H7 (cell line): Measurements from ENCODE around the gene ERGIC3. TPM values are rescaled to one million over a fixed set of nuclear protein-coding genes. Genes with fewer than 3 reads are reported as not detected.

Experiments used
- DNase-seq: peaks from one replicate; pipeline ENCODE4 v3.0.0; 2012
- H3K27me3 ChIP-seq: 2 replicates; pipeline ENCODE4 v1.6.0; 2011; ENCODE audit warnings: mild to moderate bottlenecking, low read length; ENCODE audit not compliant: control insufficient read depth, insufficient read depth
- H3K36me3 ChIP-seq: replicated peaks from 2 replicates; pipeline ENCODE4 v1.5.1; 2011; ENCODE audit warnings: low read length; ENCODE audit not compliant: control insufficient read depth, insufficient read depth
- H3K4me3 ChIP-seq: 2 replicates; pipeline ENCODE4 v1.5.1; 2011; ENCODE audit warnings: low read depth, mild to moderate bottlenecking, control low read depth, low read length, moderate library complexity; ENCODE audit not compliant: insufficient read depth
- total RNA-seq: library from RNA; depleted of rRNA; stranded (reverse); fragments of >200 nt; shearing (Covaris generic); gene quantifications from 2 replicates; pipeline ENCODE4 v1.2.3, GENCODE V29; 2014; rRNA removed

ERGIC3 gene
- 191 and 213 TPM in 2 replicates for total RNA-seq

DNA sequence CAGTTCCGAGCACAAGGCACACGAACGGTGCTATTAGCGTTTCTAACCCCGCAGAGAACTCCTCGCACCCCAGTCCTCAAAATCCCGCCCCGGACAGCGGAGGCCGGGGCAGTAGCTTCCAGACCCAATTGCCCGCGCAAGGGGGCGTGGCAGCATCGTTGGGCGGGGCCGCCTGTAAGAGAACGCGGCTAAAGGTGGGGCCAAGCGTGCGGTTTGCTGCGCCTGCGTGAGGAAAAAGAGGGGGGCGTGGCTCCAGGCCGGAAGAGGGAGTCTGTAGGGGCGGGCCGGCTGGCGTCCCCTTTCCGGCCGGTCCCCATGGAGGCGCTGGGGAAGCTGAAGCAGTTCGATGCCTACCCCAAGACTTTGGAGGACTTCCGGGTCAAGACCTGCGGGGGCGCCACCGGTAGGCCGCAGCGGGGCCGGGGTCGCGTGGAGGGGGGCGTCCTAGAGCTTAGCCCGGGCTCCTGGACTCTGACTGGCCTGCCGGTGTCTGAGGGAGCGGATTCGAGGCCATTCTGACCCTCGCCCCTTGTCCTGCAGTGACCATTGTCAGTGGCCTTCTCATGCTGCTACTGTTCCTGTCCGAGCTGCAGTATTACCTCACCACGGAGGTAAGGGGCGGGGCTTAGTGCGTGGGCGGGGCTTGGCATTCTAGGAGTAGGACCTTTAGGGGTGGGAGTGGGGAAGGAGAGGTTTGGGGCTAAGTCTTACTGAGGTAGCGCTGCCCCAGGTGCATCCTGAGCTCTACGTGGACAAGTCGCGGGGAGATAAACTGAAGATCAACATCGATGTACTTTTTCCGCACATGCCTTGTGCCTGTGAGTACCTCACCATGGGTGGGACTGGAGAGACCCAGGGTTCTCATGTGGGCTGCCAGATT is at the start of gene ERGIC3:
Gene ERGIC3, plus strand, starts transcription at position 296 of the 880 bp plus-strand sequence. Its CDS starts 20 bp downstream, at position 316.
- Histone ChIP-seq H3K36me3 (peaks cover 1% of the 10 kb centered on the region; the same call in 1 of the 2 replicates), H3K4me3 (peak within 1 kb of the TSS; percentile 84), H3K27me3 (no peaks in the 10 kb centered on the region)
- peak; percentile 95 for DNase-seq

- Histone ChIP-seq H3K27me3 (no peaks in the 10 kb centered on the region), H3K36me3 (peaks cover 45% of the 10 kb centered on the region), H3K4me3 (no peak overlapping the region)
- no peak for DNase-seq
Observed at GRCh38 chr20:35492352-35492751, 49.5 kb upstream of the ERGIC3 start.

DNA sequence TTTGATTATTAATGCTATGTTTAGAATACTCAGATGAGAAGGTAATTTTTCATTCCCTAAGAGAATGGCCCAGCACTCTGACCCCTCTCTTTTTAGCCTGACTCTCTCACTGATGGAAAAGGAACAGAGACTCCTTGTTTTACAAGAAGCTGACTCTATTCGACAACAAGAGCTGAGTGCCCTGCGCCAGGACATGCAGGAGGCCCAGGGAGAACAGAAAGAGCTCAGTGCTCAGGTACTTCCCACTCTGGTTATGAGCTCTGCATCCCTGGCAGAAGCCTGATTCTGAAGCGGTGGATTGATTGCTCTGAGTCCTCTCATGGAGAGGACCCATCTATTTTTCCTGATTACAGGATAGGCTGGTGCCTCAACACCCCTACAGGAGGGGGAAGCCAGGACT is 45.4 kb upstream of the ERGIC3 start:
- DNase-seq, result no peak
- no peaks in the 10 kb centered on the region for H3K27me3 ChIP-seq
- H3K36me3 ChIP-seq, result peaks cover 57% of the 10 kb centered on the region
- no peak overlapping the region for H3K4me3 ChIP-seq

DNA sequence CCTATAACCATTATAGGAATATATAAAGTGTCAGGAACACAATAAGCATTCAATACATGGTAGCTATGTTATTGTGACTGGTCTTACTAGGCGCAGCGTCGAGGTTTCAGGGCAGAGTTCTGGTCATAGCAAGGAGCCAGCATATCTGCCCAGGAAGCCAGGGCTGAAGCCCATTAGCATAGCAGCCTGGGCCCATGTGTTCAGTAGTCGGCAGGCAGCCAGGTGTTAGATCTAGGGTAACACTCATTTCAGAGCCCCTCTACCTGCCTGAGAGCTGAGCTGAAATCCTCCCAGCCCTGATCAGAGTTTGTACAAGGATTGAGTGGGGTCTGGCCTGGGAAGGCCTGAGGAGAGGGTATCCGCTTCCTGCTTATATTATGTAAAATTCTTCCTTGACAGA is 44.6 kb upstream of the ERGIC3 start:
- Histone ChIP-seq H3K36me3 (peaks cover 59% of the 10 kb centered on the region), H3K4me3 (no peak overlapping the region), H3K27me3 (no peaks in the 10 kb centered on the region)
- no peak for DNase-seq

DNA sequence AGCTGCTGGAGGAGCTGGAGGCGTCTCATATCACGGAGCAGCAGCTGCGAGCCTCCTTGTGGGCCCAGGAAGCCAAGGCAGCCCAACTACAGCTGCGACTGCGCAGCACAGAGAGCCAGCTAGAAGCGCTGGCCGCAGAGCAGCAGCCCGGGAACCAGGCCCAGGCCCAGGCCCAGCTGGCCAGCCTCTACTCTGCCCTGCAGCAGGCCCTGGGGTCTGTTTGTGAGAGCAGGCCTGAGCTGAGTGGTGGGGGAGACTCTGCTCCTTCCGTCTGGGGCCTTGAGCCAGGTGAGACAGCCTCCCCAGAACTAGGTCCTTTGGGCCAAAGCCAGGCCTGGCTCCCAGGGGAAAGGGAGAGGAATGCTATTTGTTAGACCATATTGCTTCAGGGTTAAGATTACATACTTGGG is 44.1 kb upstream of the ERGIC3 start:
- Histone ChIP-seq H3K27me3 (no peaks in the 10 kb centered on the region), H3K4me3 (no peak overlapping the region), H3K36me3 (peaks cover 61% of the 10 kb centered on the region)
- no peak for DNase-seq

GRCh38 chr20:35499271-35499670 is 42.6 kb upstream of the ERGIC3 start:
- no peak for DNase-seq
- peaks cover 65% of the 10 kb centered on the region for H3K36me3 ChIP-seq
- H3K4me3 ChIP-seq, result no peak overlapping the region
- no peaks in the 10 kb centered on the region for H3K27me3 ChIP-seq

DNA sequence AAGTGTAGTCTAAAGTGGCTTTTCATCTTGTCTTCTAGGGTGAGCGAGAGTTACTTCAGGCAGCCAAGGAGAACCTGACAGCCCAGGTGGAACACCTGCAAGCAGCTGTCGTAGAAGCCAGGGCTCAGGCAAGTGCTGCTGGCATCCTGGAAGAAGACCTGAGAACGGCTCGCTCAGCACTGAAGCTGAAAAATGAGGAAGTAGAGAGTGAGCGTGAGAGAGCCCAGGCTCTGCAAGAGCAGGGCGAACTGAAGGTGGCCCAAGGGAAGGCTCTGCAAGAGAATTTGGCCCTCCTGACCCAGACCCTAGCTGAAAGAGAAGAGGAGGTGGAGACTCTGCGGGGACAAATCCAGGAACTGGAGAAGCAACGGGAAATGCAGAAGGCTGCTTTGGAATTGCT is 39.5 kb upstream of the ERGIC3 start:
- Histone ChIP-seq H3K27me3 (no peaks in the 10 kb centered on the region), H3K36me3 (peaks cover 60% of the 10 kb centered on the region), H3K4me3 (no peak overlapping the region)
- no peak for DNase-seq

DNA sequence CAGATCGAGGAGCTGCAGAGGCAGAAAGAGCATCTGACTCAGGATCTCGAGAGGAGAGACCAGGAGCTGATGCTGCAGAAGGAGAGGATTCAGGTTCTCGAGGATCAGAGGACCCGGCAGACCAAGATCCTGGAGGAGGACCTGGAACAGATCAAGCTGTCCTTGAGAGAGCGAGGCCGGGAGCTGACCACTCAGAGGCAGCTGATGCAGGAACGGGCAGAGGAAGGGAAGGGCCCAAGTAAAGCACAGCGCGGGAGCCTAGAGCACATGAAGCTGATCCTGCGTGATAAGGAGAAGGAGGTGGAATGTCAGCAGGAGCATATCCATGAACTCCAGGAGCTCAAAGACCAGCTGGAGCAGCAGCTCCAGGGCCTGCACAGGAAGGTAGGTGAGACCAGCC is 38.6 kb upstream of the ERGIC3 start:
- no peak overlapping the region for H3K4me3 ChIP-seq
- H3K27me3 ChIP-seq, result no peaks in the 10 kb centered on the region
- no peak for DNase-seq
- peaks cover 56% of the 10 kb centered on the region for H3K36me3 ChIP-seq

GRCh38 chr20:35503841-35504561 is 37.9 kb upstream of the ERGIC3 start:
- Histone ChIP-seq H3K27me3 (no peaks in the 10 kb centered on the region), H3K4me3 (no peak overlapping the region), H3K36me3 (peaks cover 54% of the 10 kb centered on the region)
- no peak for DNase-seq

DNA sequence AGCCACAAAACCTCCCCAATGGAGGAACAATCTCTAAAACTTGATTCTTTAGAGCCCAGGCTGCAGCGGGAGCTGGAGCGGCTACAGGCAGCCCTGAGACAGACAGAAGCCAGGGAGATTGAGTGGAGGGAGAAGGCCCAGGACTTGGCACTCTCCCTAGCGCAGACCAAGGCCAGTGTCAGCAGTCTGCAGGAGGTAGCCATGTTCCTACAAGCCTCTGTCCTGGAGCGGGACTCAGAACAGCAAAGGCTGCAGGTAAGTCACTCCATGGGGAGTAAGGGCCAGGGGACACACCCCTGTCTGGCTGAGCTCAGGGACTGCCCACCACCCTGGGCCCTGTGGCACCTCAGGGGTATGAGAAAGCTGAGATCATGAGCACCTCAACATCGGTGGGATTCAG is 37.1 kb upstream of the ERGIC3 start:
- Histone ChIP-seq H3K36me3 (peaks cover 54% of the 10 kb centered on the region), H3K27me3 (no peaks in the 10 kb centered on the region), H3K4me3 (no peak overlapping the region)
- DNase-seq, result no peak

- Histone ChIP-seq H3K4me3 (no peak overlapping the region), H3K36me3 (peaks cover 61% of the 10 kb centered on the region), H3K27me3 (no peaks in the 10 kb centered on the region)
- no peak for DNase-seq
Observed at GRCh38 chr20:35506179-35506578, 35.7 kb upstream of the ERGIC3 start.

DNA sequence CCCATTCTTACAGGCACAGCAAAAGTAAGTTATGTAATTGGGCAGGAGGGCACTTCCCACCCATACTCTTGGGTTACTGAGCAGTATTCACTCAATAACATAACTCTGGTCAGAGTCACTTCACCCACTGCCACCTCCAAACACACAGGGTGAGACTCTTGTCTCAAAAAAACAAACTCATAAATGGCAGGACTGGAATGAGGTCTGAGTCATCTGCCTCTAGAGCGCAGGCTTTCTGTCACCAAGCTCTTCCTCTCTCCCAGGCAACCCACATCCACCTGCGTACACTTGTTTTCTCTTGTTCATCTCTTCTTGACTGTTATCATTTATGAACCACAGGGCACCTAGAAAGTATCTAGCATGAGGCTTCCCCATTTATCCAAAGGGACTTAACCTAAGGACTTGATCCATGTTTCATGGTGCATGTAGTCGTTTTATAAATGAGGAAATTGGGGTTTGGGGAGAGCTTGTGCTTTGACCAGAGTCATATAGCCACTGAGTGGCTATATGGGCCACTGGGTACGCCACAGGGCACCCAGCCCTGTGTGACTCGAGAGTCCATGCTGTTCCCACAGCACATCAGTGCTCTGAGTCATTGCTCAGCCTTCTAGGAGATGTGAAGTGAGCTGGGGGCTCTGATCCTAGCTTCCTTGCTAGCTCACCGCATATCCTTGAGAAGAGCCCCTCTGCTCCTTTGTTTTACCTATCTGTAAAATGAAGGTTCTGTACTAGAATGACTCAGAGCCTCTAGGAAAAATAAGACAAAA is 34.8 kb upstream of the ERGIC3 start:
- no peak for DNase-seq
- peaks cover 62% of the 10 kb centered on the region for H3K36me3 ChIP-seq
- H3K27me3 ChIP-seq, result no peaks in the 10 kb centered on the region
- H3K4me3 ChIP-seq, result no peak overlapping the region

GRCh38 chr20:35508493-35509218 is 33.2 kb upstream of the ERGIC3 start:
- Histone ChIP-seq H3K27me3 (no peaks in the 10 kb centered on the region), H3K36me3 (peaks cover 57% of the 10 kb centered on the region), H3K4me3 (no peak overlapping the region)
- no peak for DNase-seq
